GM12878 (cell line): ENCODE results near the gene RALGDS. TPM values are rescaled to one million over a fixed set of nuclear protein-coding genes. Genes with fewer than 3 reads are reported as not detected.

Source experiments
- ATAC-seq: fragments of 200-7000 bp; cut with Tn5 transposase; 3 replicates; pipeline ENCODE4 v1.9.1; 2020; ENCODE audit warnings: mild to moderate bottlenecking, moderate library complexity
- BruUV-seq: library from RNA; stranded (reverse); fragments of 400-500 nt; replicated peaks from 2 replicates; lab custom pipeline; 2021; lab: Mats Ljungman, UMichigan
- CTCF ChIA-PET: fragments of 300-600 bp; sonication (Branson Sonifier 250); formaldehyde crosslinking; extraction: SDS; loops from one replicate; lab custom pipeline; 2021; ENCODE audit warnings: inconsistent platforms; lab: Yijun Ruan, JAX
- POLR2A ChIA-PET: fragments of 350-600 bp; formaldehyde crosslinking; extraction: SDS; loops from one replicate; lab custom pipeline; 2021; ENCODE audit warnings: inconsistent platforms; lab: Charles Lee
- RAD21 ChIA-PET: fragments of 300-600 bp; sonication (Branson Sonifier 250); formaldehyde crosslinking; loops from one replicate; lab custom pipeline; 2023; ENCODE audit warnings: antibody characterized with exemption; ENCODE audit not compliant: unreplicated experiment; lab: Charles Lee
- SMC1A ChIA-PET: fragments of 300-600 bp; sonication (Branson Sonifier 250); formaldehyde crosslinking; loops from one replicate; lab custom pipeline; 2023; ENCODE audit not compliant: unreplicated experiment, uncharacterized antibody; lab: Charles Lee
- DNase-seq: peaks from one replicate; pipeline ENCODE4 v3.0.0-alpha.2; 2011; ENCODE audit warnings: low read depth, low spot score
- FAIRE-seq: peaks from 3 replicates; lab custom pipeline; 2011; peaks lifted over from hg19 to GRCh38; lab: Jason Lieb, UNC
- H2AFZ ChIP-seq: 2 replicates; pipeline ENCODE4 v1.6.0; 2011; ENCODE audit warnings: low read depth, low read length, control low read depth; ENCODE audit not compliant: control insufficient read depth
- H3K27ac ChIP-seq: 2 replicates; pipeline ENCODE4 v1.5.1; 2011; ENCODE audit warnings: control low read depth; ENCODE audit not compliant: control insufficient read depth, insufficient read depth
- H3K27me3 ChIP-seq, 2 experiments: replicated peaks in 1 of 2; 2 replicates each; pipeline versions ENCODE4 v1.6.0 to v1.6.1; 2011; ENCODE audit warnings: low read length in 1 of 2; ENCODE audit not compliant: control insufficient read depth in 2 of 2, insufficient read depth in 2 of 2
- H3K36me3 ChIP-seq, 2 experiments: 2 replicates each; pipeline ENCODE4 v1.5.1; 2011; ENCODE audit warnings: low read length in 1 of 2; ENCODE audit not compliant: control insufficient read depth in 2 of 2, insufficient read depth in 2 of 2
- H3K4me1 ChIP-seq: 2 replicates; pipeline ENCODE4 v1.6.1; 2011; ENCODE audit warnings: mild to moderate bottlenecking, low read length, moderate library complexity, mixed read lengths; ENCODE audit not compliant: control insufficient read depth, insufficient read depth
- H3K4me2 ChIP-seq: 2 replicates; pipeline ENCODE4 v1.6.0; 2011; ENCODE audit warnings: control low read depth; ENCODE audit not compliant: control insufficient read depth, insufficient read depth
- H3K4me3 ChIP-seq: fragments of 200-600 bp; sonication (generic); 2 replicates; pipeline ENCODE4 v1.5.1; 2016
- H3K79me2 ChIP-seq: 2 replicates; pipeline ENCODE4 v1.6.0; 2011; ENCODE audit warnings: low read length; ENCODE audit not compliant: control insufficient read depth, insufficient read depth
- H3K9ac ChIP-seq: 2 replicates; pipeline ENCODE4 v1.8.0; 2011; ENCODE audit warnings: low read length, control low read depth, mixed read lengths; ENCODE audit not compliant: control insufficient read depth, insufficient read depth
- H3K9me3 ChIP-seq: replicated peaks from 3 replicates; pipeline ENCODE4 v1.5.1; 2011; ENCODE audit warnings: mild to moderate bottlenecking, low read length; ENCODE audit not compliant: control insufficient read depth, insufficient read depth
- H4K20me1 ChIP-seq: 2 replicates; pipeline ENCODE4 v1.6.0; 2011; ENCODE audit not compliant: control insufficient read depth, insufficient read depth
- BCLAF1 ChIP-seq: fragments of 450-650 bp; IDR thresholded peaks from 2 replicates; pipeline ENCODE4 v1.6.1; 2017; ENCODE audit warnings: antibody characterized with exemption, mild to moderate bottlenecking, moderate library complexity
- CREM ChIP-seq: IDR thresholded peaks from 2 replicates; pipeline ENCODE4 v1.6.1; 2014; ENCODE audit warnings: antibody characterized with exemption, low read depth
- ESRRA ChIP-seq: IDR thresholded peaks from 2 replicates; pipeline ENCODE4 v1.6.1; 2012; ENCODE audit warnings: mild to moderate bottlenecking, low read length, improper control_type of control experiment
- FOXK2 ChIP-seq: fragments of 450-650 bp; IDR thresholded peaks from 2 replicates; pipeline ENCODE4 v1.6.1; 2017; ENCODE audit warnings: mild to moderate bottlenecking, moderate library complexity
- MXI1 ChIP-seq: fragments of 150-350 bp; IDR thresholded peaks from 2 replicates; pipeline ENCODE4 v1.6.1; 2011; ENCODE audit warnings: low read depth, mild to moderate bottlenecking, inconsistent platforms, low read length, improper control_type of control experiment
- NFIC ChIP-seq: IDR thresholded peaks from 2 replicates; pipeline ENCODE4 v1.6.1; 2012; ENCODE audit warnings: low read depth, mild to moderate bottlenecking, inconsistent platforms, low read length, moderate library complexity
- SIN3A ChIP-seq: IDR thresholded peaks from 2 replicates; pipeline ENCODE4 v1.6.1; 2012; ENCODE audit warnings: low read depth, low read length, improper control_type of control experiment
- TCF12 ChIP-seq: IDR thresholded peaks from 2 replicates; pipeline ENCODE4 v1.6.1; 2011; ENCODE audit warnings: low read depth, mild to moderate bottlenecking, low read length
- ZNF274 ChIP-seq: IDR thresholded peaks from one replicate; pipeline ENCODE4 v1.8.0; 2011; ENCODE audit not compliant: insufficient read length, insufficient read depth
- WGBS: methylation state at CpG from one replicate; pipeline ENCODE4 v1.1.6; 2016; ENCODE audit warnings: low lambda C conversion rate; ENCODE audit not compliant: insufficient replicate concordance, insufficient coverage; ENCODE audit errors: missing lambda C conversion rate; 5-methylcytosine and 5-hydroxymethylcytosine counted together
- in situ Hi-C: fragments of 300-500 bp; cut with MboI; formaldehyde crosslinking; loops from 9 replicates; pipeline ENCODE4 v1.14.3; 2018; ENCODE audit warnings: mixed read lengths
- intact Hi-C: fragments of 100-400 bp; cut with micrococcal nuclease; formaldehyde crosslinking; loops from one replicate; pipeline ENCODE4 v1.14.2; 2022; ENCODE audit not compliant: unreplicated experiment
- polyA plus RNA-seq, 11 experiments: library from polyadenylated mRNA; depleted of rRNA in 4 of 11; unstranded in 6 of 11; stranded (reverse) in 5 of 11; fragments of >200 nt; fragmentation: Nextera tagmentation in 4 of 11; fragmentation: Illumina TruSeq in 1 of 11; extraction: Ambion mirVana in 4 of 11; extraction: Trizol in 1 of 11; gene quantifications; 1 replicate in 1 of 11; 2 replicates in 10 of 11; pipeline versions ENCODE4 v1.2.1 to v1.2.3, GENCODE V29; 2011 to 2016; ENCODE audit warnings: inconsistent platforms in 2 of 11, missing spikeins in 2 of 11, low read depth in 1 of 11
- total RNA-seq, 4 experiments: library from RNA; depleted of rRNA in 3 of 4; stranded (reverse); fragments of >200 nt in 3 of 4; fragmentation: Illumina TruSeq in 1 of 4; extraction: Trizol in 1 of 4; gene quantifications; 2 replicates each; pipeline versions ENCODE4 v1.2.1 to v1.2.3, GENCODE V29; 2013 to 2021
- TF ChIP-seq, protein P1 (sequence below), 3 experiments: IDR thresholded peaks in 2 of 3; conservative IDR thresholded peaks in 1 of 3; 2 replicates each; pipeline ENCODE4 v1.5.1; 2011; ENCODE audit warnings: low read depth in 3 of 3, low read length in 3 of 3, mild to moderate bottlenecking in 3 of 3, control low read depth in 2 of 3, moderate library complexity in 2 of 3, inconsistent platforms in 1 of 3, mixed read lengths in 1 of 3; ENCODE audit not compliant: control insufficient read depth in 2 of 3, insufficient read depth in 1 of 3; ENCODE audit errors: extremely low read depth in 1 of 3
- TF ChIP-seq, protein P2 (sequence below): fragments of 150-350 bp; IDR thresholded peaks from 2 replicates; pipeline ENCODE4 v1.6.1; 2016; ENCODE audit warnings: low read depth, low read length
- TF ChIP-seq, protein P3 (sequence below): fragments of 450-650 bp; IDR thresholded peaks from 2 replicates; pipeline ENCODE4 v1.6.1; 2016; ENCODE audit warnings: mild to moderate bottlenecking

The RALGDS gene
- total and polyA plus RNA-seq, 10 of the 15 experiments (the other 5 are each of a cell fraction or from before 2014, with no cell fraction given): 1.3 to 48.6 (median 21.2) TPM

- TF ChIP-seq, protein P1, sequence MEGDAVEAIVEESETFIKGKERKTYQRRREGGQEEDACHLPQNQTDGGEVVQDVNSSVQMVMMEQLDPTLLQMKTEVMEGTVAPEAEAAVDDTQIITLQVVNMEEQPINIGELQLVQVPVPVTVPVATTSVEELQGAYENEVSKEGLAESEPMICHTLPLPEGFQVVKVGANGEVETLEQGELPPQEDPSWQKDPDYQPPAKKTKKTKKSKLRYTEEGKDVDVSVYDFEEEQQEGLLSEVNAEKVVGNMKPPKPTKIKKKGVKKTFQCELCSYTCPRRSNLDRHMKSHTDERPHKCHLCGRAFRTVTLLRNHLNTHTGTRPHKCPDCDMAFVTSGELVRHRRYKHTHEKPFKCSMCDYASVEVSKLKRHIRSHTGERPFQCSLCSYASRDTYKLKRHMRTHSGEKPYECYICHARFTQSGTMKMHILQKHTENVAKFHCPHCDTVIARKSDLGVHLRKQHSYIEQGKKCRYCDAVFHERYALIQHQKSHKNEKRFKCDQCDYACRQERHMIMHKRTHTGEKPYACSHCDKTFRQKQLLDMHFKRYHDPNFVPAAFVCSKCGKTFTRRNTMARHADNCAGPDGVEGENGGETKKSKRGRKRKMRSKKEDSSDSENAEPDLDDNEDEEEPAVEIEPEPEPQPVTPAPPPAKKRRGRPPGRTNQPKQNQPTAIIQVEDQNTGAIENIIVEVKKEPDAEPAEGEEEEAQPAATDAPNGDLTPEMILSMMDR (IDR thresholded peaks at IDR 0.05 in 2 of 3, conservative IDR thresholded peaks at IDR 0.05 in 1 of 3; ENCODE audit: control insufficient read depth in 2 of 3, extremely low read depth in 1 of 3, insufficient read depth in 1 of 3, low read depth in 3 of 3, low read length in 3 of 3): no peak
- TF ChIP-seq TCF12 (no peak), SIN3A (no peak)
- TF ChIP-seq, all 136 proteins: peak for 0
Observed at GRCh38 chr9:133090752-133091385, 30.2 kb downstream of the RALGDS start (continued).

- 86% methylated on average over 5 of the region's 6 CpGs for WGBS
- Histone ChIP-seq H3K79me2 (no peaks in the 10 kb centered on the region), H3K9ac (no peak overlapping the region), H3K4me1 (no peaks in the 10 kb centered on the region), H3K27me3 (no peaks in the 10 kb centered on the region), H3K36me3 (no peaks in the 10 kb centered on the region), H4K20me1 (no peaks in the 10 kb centered on the region; the same call in 1 of the 2 replicates), H3K27ac (no peak overlapping the region), H2AFZ (no peak overlapping the region), H3K4me3 (no peak overlapping the region), H3K9me3 (no peaks in the 10 kb centered on the region), H3K4me2 (no peak overlapping the region)
- intact Hi-C loops: no loop called here
- DNase-seq (no peak), ATAC-seq (no peak), FAIRE-seq (no peak)
- POLR2A ChIA-PET: no interaction called here
- CTCF ChIA-PET: interaction anchor here (0.6 to 1.0 kb wide), 2 partner anchors 29 to 57 kb away, joined by 3 read pairs; no protein-coding TSS in a partner anchor
- RAD21 ChIA-PET: interaction anchor here (1.4 kb wide), 1 partner anchor 54 kb away, joined by 5 read pairs; no protein-coding TSS in a partner anchor
- SMC1A ChIA-PET: no interaction called here
- in situ Hi-C loops: no loop called here
- no TSS peak for BruUV-seq
- TF ChIP-seq CREM (no peak), FOXK2 (no peak), ZNF274 (no peak), MXI1 (no peak), BCLAF1 (no peak), NFIC (no peak), ESRRA (no peak)
- TF ChIP-seq, protein P2, sequence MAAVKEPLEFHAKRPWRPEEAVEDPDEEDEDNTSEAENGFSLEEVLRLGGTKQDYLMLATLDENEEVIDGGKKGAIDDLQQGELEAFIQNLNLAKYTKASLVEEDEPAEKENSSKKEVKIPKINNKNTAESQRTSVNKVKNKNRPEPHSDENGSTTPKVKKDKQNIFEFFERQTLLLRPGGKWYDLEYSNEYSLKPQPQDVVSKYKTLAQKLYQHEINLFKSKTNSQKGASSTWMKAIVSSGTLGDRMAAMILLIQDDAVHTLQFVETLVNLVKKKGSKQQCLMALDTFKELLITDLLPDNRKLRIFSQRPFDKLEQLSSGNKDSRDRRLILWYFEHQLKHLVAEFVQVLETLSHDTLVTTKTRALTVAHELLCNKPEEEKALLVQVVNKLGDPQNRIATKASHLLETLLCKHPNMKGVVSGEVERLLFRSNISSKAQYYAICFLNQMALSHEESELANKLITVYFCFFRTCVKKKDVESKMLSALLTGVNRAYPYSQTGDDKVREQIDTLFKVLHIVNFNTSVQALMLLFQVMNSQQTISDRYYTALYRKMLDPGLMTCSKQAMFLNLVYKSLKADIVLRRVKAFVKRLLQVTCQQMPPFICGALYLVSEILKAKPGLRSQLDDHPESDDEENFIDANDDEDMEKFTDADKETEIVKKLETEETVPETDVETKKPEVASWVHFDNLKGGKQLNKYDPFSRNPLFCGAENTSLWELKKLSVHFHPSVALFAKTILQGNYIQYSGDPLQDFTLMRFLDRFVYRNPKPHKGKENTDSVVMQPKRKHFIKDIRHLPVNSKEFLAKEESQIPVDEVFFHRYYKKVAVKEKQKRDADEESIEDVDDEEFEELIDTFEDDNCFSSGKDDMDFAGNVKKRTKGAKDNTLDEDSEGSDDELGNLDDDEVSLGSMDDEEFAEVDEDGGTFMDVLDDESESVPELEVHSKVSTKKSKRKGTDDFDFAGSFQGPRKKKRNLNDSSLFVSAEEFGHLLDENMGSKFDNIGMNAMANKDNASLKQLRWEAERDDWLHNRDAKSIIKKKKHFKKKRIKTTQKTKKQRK: no peak
- TF ChIP-seq, protein P3, sequence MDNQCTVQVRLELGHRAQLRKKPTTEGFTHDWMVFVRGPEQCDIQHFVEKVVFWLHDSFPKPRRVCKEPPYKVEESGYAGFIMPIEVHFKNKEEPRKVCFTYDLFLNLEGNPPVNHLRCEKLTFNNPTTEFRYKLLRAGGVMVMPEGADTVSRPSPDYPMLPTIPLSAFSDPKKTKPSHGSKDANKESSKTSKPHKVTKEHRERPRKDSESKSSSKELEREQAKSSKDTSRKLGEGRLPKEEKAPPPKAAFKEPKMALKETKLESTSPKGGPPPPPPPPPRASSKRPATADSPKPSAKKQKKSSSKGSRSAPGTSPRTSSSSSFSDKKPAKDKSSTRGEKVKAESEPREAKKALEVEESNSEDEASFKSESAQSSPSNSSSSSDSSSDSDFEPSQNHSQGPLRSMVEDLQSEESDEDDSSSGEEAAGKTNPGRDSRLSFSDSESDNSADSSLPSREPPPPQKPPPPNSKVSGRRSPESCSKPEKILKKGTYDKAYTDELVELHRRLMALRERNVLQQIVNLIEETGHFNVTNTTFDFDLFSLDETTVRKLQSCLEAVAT: no peak
Observed at GRCh38 chr9:133090187-133090586, 30.9 kb downstream of the RALGDS start.
